GM19025 (cell line): ENCODE results near the gene RELA.
"Not testable (repeated sequence)": the region's sequence is repeated elsewhere in the genome, so short reads cannot be mapped to it uniquely, and the experiment has no call there.

ENCODE experiments used
- ATAC-seq: cut with Tn5 transposase; IDR thresholded peaks from one replicate; pipeline ENCODE4 v1.9.1; 2021; ENCODE audit warnings: mild to moderate bottlenecking, low read depth, moderate library complexity; ENCODE audit not compliant: unreplicated experiment

The RELA gene

DNA sequence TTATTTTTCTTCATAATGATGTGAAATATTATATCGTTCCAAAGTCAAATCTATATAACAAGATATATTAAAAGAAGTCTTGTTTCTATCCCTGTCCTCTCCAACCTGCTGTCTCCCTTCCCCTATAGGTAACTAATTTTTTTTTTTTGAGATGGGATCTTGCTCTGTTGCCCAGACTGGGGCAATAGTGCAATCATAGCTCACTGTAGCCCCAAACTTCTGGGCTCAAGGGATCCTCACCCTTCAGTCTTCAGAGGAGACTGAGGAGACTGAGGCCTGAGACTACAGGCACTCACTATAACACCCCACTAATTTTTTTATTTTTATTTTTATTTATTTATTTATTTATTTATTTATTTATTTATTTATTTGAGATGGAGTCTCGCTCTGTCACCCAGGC is 10.3 kb upstream of the RELA start:
- ATAC-seq, result no peak

DNA sequence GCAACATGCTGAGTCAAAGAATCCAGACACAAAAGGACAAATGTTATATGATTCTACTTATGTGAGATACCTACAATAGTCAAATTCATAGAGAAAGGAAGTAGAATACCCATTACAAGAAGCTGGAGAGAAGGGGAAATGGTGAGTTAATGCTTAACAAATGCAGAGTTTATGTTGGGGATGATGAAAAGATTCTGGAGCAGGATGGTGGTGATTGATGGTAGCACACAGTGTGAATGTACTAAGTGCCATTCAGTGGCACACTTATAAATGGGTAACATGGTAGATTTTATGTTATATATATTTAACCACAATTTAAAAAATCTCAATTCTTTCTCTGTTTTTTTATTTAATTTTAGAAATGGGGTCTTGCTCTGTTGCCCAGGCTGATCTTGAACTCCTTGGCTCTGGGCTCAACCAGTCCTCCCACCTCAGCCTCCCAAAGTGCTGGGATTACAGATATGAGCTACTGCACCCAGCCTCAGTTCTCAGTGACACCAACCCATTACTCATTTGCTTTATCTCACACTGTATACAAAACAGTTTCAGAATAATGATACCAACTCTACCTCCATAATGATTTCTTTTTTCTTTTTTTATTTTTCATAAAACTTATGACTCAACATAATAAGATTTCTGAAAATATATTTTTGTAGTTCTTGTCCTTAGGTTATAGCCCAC is 9.6 kb upstream of the RELA start:
- no peak for ATAC-seq

DNA sequence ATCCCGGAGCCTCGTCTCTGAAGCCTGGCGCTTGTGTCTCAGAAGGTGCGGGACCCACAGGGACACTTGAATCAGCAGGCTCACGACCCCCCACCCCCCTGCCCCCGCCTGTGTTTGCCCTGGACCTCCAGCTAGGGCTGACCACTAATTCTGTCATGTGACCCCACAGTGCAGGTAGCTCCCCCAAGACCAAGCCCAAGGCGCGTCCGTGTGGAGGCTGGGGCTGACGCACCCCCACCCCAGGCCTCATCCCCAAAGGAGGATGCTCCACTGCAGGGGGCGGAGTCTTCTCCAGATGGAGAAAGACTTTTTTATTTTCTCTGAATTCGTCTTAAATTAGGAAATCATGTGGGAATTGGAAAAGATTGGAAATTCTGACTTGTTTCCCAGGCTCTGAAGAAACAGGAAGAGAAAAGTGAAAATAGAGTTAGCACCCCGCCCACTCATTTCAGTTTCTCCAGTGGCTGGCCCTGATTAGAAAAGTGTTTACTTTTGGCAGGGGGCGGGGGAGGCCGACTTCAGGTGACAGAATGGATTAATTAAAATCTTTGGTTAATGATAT is 1.0 kb upstream of the RELA start:
- no peak for ATAC-seq

DNA sequence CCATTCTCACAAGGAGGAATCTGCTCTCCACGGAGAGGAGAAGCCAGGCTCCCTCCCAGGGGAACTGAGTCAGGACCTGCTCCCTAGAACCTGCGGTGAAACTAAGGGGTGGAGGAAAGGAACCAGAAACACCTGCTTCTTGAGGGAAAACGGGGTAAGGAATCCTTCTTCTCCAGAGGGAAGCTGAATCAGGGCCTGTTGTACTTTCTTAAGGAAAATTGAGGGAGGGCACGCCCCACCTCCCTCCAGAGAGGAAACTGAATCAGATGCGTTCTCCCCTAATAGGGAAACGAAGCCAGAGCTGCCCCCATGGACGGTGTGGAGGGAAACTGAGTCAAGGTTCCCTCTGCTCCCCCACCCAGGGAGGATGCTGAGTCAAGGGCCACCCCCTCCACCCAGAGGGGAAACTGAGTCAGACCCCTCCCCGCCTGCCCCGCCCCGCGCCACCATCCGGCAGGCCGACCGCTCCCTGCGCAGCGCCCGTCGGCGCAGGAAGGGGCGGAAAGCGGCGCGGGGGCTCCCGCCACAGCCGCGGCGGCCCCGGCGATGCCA is 393 bp downstream of the RELA start:
- no peak for ATAC-seq

DNA sequence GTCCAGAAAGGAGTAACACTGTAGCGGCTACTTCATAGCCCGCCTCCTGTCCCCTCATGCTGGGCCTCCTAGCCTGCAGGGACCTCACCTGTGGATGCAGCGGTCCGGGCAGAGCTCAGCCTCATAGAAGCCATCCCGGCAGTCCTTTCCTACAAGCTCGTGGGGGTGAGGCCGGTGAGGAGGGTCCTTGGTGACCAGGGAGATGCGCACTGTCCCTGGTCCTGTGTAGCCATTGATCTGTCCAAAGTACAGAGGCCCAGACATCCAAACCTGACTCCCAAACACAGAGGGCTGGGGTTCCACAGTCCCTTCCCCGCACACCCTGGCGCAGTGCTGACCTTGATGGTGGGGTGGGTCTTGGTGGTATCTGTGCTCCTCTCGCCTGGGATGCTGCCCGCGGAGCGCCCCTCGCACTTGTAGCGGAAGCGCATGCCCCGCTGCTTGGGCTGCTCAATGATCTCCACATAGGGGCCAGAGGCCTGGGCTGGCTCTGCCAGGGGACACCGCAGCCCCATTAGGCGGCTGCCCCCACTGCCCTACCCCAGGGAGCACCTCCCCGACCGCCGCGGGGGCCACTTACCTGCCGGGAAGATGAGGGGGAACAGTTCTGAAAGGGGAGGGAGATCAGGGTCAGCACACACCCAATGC is 993 bp downstream of the RELA start:
- ATAC-seq, result no peak

DNA sequence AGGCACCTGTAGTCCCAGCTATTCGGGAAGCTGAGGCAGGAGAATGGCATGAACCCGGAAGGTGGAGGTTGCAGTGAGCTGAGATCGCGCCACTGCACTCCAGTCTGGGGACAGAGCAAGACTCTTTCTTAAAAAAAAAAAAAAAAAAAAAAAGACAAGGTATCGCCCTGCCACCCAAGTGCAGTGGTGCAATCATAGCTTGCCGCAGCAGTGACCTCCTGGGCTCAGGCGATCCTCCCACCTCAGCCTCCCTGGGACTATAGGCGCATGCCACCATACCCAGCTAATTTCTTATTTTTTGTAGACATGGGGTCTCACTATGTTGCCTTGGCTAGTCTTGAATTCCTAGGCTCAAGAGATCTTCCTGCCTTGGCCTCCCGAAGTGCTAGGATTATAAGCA is 1.8 kb downstream of the RELA start:
- not testable (repeated sequence) for ATAC-seq

DNA sequence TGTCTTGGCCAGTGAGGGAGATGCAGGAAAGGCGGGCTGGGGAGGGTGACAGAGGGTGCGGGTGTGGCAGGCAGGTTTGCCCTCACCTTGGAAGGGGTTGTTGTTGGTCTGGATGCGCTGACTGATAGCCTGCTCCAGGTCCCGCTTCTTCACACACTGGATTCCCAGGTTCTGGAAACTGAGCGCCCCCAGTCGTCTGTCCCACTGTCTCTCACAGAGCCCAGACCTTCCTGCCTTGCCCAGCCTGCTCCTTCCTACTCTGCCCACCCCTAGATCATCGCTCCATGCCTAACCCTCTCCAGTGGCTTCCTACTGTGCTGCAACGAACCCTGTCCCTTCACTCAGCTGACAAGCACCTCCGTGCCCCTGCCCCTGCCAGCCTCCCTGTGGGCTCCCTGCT is 2.7 kb downstream of the RELA start:
- ATAC-seq, result no peak

DNA sequence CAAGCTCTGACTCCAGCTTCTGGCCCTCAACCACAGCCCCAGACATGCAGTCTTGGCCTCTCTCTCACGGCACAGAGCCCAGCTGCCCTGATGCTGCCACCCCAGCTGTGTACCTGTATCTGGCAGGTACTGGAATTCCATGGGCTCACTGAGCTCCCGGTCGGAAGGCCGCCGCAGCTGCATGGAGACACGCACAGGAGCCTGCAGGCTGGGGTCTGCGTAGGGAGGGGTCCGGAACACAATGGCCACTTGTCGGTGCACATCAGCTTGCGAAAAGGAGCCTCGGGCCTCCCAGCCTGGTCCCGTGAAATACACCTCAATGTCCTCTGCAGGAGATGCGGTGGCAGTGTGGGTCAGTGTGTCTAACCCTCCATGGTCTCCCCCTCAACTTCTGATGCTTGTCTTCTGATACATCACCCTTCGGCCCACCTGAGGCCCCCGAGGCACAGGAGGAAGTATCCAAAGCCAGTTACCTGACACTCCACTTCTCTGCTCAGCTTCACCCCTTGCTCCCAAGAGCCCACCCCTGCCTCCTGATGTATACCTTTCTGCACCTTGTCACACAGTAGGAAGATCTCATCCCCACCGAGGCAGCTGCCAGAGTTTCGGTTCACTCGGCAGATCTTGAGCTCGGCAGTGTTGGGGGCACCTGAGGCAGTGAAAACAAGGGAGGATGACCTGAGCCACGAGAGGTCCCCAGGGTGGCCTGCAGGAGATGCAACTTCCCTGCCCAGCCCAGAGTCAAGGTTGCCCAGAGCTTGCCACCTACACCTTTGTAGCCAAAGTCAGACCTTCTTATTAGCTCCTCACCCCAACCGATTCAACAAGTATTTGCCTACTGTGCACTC is 4.3 kb downstream of the RELA start:
- no peak for ATAC-seq

DNA sequence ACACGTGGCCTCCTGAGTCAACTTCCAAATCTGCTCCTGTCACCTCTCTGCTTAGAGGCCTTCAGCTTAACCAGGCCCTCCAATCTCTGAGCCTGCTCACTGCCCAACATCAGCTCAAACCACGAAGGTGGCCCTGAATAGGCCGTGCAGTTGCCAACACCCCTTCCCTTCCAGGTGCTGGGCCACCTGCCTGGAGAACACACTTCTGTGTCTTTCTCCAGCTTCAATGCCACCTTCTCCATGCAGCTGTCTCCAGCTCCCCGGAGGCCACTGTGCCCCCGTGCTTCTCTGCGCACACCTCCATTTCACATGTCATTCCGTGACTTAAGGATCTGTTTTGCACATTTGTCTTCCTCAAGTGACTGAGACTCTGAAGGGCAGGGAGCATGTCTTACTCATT is 5.3 kb downstream of the RELA start:
- ATAC-seq, result no peak

DNA sequence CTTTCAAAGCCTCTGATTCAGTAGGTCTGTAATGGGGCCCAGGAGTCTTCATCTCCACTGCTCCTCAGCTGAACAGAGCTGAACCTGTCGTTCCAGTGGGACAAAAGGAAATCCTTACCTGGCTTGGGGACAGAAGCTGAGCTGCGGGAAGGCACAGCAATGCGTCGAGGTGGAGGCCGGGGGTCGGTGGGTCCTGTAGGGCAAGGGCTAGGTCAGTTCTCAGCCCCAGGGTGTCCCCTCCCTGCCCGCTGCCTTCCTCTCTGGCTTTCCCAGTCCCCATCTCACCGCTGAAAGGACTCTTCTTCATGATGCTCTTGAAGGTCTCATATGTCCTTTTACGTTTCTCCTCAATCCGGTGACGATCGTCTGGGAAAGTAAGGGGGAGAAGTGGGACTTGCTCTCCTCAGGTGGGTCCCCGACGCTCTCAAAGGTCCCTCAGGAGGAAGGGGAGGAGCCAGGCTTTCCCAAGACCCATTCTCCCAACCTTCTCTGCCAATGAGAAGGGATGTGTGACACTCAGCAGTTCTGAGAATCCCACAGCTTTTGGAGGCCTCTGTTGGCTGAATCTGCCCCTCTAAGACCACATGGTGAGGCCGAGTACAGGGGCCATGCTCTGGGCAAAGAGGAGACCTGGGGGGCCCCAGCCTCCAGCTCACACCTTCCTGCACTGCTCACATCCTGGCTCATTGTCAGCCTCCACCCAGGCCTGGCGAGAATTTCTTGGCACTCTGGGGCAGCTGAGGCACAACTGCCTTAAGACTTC is 7.0 kb downstream of the RELA start:
- no peak for ATAC-seq

DNA sequence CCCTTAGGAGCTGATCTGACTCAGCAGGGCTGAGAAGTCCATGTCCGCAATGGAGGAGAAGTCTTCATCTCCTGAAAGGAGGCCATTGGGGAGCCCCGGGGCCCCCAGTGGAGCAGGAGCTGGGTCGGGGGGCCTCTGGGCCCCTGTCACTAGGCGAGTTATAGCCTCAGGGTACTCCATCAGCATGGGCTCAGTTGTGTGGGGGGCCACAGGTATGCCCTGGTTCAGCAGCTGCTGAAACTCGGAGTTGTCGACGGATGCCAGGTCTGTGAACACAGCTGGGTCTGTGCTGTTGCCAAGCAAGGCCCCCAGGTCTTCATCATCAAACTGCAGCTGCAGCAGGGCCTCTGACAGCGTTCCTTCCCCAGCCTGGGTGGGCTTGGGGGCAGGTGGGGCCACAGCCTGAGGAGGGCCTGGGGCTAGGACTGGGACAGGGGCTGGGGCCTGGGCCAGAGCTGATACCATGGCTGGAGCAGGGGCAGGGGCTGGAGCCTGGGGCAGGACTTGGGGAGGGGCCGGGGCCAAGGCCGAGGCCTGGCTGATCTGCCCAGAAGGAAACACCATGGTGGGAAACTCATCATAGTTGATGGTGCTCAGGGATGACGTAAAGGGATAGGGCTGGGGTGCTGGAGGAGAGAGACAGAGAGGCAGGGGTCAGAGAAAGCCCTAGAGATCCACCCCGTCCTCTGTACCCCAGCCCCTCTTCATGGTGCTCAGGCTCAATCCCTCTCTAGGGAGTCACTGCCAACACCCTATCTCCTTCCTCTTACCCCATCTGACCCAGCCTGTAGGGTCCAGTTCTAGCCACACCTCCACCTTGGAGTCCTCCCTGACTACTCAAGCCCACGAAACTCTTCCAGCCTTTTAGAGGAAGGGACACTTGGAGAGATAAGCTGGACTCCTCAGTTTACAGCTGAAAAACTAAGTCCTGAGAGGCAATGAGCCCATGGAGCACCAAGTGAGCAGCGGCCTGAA is 8.1 kb downstream of the RELA start:
- no peak for ATAC-seq

DNA sequence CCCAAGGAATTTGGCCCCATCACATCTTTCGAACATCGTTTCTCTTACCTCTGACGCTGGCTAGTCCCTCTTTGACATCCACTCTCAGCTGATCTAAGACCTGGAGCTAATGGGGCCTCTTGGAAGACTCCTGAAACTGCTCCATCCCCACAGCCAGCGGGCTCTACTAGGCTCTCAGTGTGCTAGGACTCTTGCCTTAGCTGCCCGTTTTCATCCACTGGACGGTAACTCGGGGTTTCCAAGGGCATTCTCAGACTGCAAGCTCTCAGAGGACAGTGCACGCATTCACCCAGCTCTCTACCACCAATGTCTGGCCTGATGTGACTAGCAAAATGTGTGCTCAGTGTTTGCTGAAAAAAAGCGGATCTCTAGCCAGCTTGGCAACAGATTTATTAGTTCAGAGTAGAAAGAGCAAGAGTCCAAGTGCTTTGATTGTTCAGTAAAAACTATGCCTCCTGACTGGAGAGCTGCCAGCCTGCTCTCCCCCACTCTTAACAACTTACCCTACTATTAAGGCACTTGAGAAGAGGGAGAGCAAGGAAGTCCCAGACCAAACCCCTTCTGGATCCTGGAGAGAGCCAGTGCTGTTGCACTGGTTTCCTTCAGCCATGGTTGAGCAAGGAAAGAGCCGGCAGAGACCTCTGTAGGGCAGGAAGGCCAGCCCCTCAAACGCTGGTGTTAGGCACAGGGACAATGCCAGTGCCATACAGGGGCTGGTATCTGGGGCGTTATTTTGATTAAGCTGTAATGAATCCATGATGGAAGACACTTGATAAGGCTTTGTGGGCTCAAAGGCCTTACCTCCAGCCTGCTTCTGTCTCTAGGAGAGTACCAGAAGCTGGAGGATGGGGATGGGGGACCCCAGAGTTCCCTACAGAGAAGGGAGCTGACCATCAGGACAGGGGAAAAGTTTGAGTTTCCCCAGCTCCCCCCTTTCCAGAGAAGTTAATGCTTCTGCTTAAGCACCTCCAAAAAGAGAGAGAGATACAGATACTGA is 9.2 kb downstream of the RELA start:
- no peak for ATAC-seq

DNA sequence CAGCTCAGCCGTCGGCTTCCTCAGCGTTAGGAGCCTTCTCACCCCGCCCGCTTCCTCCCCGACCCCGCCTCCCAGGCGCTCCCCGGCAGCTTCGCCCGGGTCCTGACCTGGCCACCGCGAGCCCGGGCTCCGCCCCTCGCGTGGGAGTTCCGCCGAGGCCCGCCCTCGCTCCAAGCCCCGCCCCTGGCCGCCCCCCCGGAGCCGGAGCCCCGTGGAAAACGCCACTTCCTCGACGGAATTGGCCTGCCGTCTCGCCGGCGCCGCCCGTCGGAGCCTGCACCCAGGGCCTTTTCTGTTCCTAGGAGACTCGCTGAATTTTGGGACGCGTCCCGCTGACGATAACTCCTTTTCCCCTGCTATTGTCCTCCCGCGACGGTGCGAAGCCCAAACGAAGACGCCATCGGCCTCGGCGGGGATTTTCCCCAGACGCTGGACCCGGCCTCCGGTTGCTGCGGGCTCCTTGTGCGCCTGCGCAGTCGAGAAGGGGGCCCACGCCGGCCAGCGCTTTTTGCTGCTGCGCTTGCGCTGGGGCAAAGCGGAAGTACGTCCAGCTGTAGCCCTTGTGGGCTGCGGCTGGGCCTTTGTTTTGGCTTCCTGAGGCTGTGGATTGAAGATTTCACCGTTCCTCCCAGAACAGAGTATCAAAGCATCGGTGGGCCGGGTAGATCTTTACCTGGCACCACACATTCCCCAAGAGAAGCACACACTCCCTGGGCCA is 10.0 kb downstream of the RELA start:
- ATAC-seq, result peak; percentile 72

DNA sequence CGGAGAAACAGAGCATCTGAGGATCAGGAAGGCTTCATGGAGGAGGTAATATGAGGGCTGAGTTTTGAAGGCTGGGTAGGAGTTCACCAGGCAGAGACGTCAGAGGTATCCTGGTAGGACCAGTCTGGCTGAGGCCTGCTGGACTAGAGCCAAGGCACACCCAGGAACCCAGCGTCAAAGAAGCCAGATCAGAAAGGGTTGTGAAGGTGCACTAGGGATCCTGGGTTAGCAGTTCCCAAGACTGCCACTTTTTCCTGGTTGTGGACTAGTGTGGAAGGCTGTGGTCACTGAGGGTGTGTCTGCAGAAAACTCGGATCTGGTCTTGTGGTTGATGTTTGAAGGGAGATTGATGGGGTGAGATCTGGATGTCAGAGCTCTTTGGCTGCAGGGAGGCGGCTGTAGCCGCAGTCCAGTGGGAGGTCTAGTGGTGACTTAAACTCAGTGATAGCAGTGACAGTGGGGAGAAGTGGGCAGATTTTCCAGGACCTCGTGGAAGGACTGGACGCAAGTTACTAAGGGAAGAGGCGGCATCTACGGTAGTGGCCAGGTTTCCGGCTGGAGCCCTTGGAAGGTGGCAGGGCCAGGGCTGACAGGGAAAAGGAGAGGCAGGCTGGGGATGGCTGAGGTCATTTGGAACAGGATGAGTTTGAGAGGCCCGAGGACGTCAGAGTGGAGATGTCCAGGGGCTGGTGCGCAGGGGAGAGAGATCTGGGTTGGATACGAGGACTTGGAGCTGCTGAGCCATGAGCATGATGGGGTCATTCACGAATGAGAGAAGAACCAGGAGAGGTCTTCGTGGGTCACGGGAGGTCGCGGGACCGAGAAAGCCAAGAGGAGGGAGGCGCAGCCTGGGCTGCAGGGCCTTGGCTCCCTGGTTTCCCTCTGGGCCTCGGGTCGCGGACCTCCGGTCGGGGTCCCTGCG is 10.9 kb downstream of the RELA start:
- no peak for ATAC-seq

DNA sequence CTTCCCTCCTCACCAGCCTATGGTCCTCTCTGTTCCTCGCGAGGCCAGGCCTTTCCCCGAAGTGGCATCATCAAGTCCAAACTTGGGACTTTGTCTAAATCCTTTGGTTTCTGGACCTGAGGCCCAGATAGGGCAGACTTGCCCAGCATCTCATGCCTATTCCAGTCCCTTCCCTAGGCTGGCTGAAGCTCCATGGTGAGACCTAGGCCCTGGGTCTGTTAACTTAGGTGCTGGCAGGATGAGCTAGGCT is 11.5 kb downstream of the RELA start:
- ATAC-seq, result no peak

DNA sequence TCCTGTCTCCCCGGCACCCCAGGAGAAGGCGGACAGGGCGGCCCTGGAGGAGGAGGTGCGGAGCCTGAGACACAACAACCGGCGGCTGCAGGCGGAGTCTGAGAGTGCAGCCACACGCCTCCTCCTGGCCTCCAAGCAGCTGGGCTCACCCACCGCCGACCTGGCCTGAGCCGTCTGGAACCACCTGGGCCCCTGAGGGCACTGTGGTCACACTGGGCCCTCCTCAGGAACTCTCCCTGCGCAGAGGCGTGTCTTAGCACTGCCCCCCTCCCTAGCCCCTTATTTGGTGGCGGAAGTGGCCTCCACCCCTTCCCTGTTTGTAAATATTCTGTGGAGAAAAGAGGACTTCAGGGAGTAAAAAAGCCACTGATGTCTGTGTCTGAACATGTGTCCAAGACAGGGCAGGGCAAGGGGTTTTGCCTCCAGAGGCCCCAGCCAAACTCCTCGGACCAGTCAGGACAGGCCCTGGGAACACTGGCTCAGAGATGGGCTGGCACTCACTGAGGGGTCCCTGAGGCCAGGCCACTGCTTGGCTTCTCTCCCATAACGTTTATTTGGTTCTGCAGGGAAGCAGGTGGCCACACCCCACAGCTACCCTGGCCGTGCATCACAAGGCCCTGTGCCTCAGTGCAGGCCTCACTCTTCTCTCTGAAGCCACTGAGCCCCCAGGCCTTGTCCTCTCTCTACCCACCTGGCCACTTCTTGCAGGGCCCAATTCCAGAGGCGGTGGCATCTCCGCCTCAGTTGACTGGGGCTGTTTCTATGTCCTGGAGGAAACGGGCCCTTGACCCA is 12.0 kb downstream of the RELA start:
- no peak for ATAC-seq
